Sigmoid colon (tissue), 7 donors: Measurements from ENCODE around the gene SRXN1. TPM values are rescaled to one million over a fixed set of nuclear protein-coding genes. Genes with fewer than 3 reads are reported as not detected.

Experiments
- DNase-seq: peaks from one replicate; pipeline ENCODE4 v3.0.0-alpha.2; 2019
- H3K27ac ChIP-seq, 4 donors: fragments of 200-600 bp; sonication (generic); one replicate each; pipeline ENCODE4 v1.5.1; 2016 to 2019; ENCODE audit warnings: mild to moderate bottlenecking in 1 of 4
- H3K27me3 ChIP-seq, 3 donors: fragments of 200-600 bp; sonication (generic); one replicate each; pipeline ENCODE4 v1.5.1; 2019; ENCODE audit warnings: mild to moderate bottlenecking in 1 of 3
- H3K36me3 ChIP-seq, 4 donors: fragments of 200-600 bp; sonication (generic); one replicate each; pipeline ENCODE4 v1.5.1; 2016 to 2019
- H3K4me1 ChIP-seq, 4 donors: fragments of 200-600 bp; sonication (generic); one replicate each; pipeline ENCODE4 v1.5.1; 2017 to 2019
- H3K4me3 ChIP-seq, 4 donors: fragments of 200-600 bp; sonication (generic); one replicate each; pipeline ENCODE4 v1.5.1; 2017 to 2019; ENCODE audit warnings: mild to moderate bottlenecking in 2 of 4, moderate library complexity in 1 of 4
- H3K9me3 ChIP-seq, 4 donors: fragments of 200-600 bp in 3 of 4; sonication (generic) in 3 of 4; one replicate each; pipeline versions ENCODE4 v1.5.1 to v1.6.1; 2013 to 2019
- CTCF ChIP-seq, 4 experiments: fragments of 450-650 bp in 3 of 4; fragments of 200-600 bp in 1 of 4; IDR thresholded peaks; one replicate each; pipeline ENCODE4 v1.5.1; 2016 to 2019; ENCODE audit warnings: antibody characterized with exemption in 4 of 4, mild to moderate bottlenecking in 3 of 4, moderate library complexity in 2 of 4
- EP300 ChIP-seq, 4 donors: sonication (generic); formaldehyde crosslinking; IDR thresholded peaks; one replicate each; pipeline ENCODE4 v1.6.1; 2017; ENCODE audit warnings: antibody characterized with exemption in 4 of 4
- POLR2A ChIP-seq, 2 donors: fragments of 450-650 bp; IDR thresholded peaks; one replicate each; pipeline ENCODE4 v1.6.1; 2016; ENCODE audit warnings: antibody characterized with exemption in 2 of 2, mild to moderate bottlenecking in 2 of 2, moderate library complexity in 2 of 2
- POLR2AphosphoS5 ChIP-seq, 4 donors: sonication (generic); formaldehyde crosslinking; IDR thresholded peaks; one replicate each; pipeline ENCODE4 v1.6.1; 2017; ENCODE audit warnings: antibody characterized with exemption in 4 of 4
- WGBS, 2 donors: extraction: QIAGEN DNeasy Blood & Tissue Kit; methylation state at CpG; one replicate each; pipeline ENCODE4 v1.1.7; 2013; 5-methylcytosine and 5-hydroxymethylcytosine counted together
- intact Hi-C: fragments of 100-400 bp; cut with DNase I; formaldehyde crosslinking; loops from one replicate; pipeline ENCODE4 v1.15.1; 2023
- polyA plus RNA-seq, 3 donors: library from polyadenylated mRNA; stranded (reverse); fragments of 200-250 nt; gene quantifications; one replicate each; pipeline ENCODE4 v1.2.3, GENCODE V29; 2013
- total RNA-seq, 4 donors: library from RNA; depleted of rRNA; stranded (reverse); fragments of >200 nt; gene quantifications; one replicate each; pipeline ENCODE4 v1.1.0, GENCODE V29; 2016
- donor health status: healthy with polysubstance abuse.
- donor health status: Bipolar disorder and iron deficiency.
- donor health status: healthy.

Gene SRXN1
- total and polyA plus RNA-seq, 7 donors = 16.8 to 35.6 (median 27.5) TPM

- Histone ChIP-seq H3K9me3 (no peaks in the 10 kb centered on the region), H3K27me3 (peaks cover 0 to 23% (median 0%) of the 10 kb centered on the region in 3 donors), H3K4me3 (no peak overlapping the region), H3K4me1 (no peaks in the 10 kb centered on the region), H3K27ac (no peak overlapping the region), H3K36me3 (no peaks in the 10 kb centered on the region)
- TF ChIP-seq EP300 (IDR thresholded peaks at IDR 0.05) (no peak), POLR2A (IDR thresholded peaks at IDR 0.05) (no peak), POLR2AphosphoS5 (IDR thresholded peaks at IDR 0.05) (no peak), CTCF (IDR thresholded peaks at IDR 0.05) (no peak)
- intact Hi-C loops = no loop called here
- WGBS, 2 donors = 64 to 78% methylated on average over 2 of the region's 2 CpGs
- no peak for DNase-seq
Observed at GRCh38 chr20:626579-626978, 26.4 kb downstream of the SRXN1 start.

GRCh38 chr20:625360-625932, 27.6 kb downstream of the SRXN1 start:
- Histone ChIP-seq H3K9me3 (no peaks in the 10 kb centered on the region), H3K27ac (no peak overlapping the region), H3K36me3 (no peaks in the 10 kb centered on the region), H3K27me3 (peaks cover 0 to 29% (median 4%) of the 10 kb centered on the region in 3 donors), H3K4me1 (no peaks in the 10 kb centered on the region), H3K4me3 (no peak overlapping the region)
- DNase-seq = no peak
- 87 to 91% methylated on average over 4 of the region's 4 CpGs for WGBS, 2 donors
- intact Hi-C loops = no loop called here
- TF ChIP-seq POLR2A (IDR thresholded peaks at IDR 0.05) = no peak
- no peak for TF ChIP-seq POLR2AphosphoS5 (IDR thresholded peaks at IDR 0.05)
- TF ChIP-seq CTCF (IDR thresholded peaks at IDR 0.05) = no peak
- no peak for TF ChIP-seq EP300 (IDR thresholded peaks at IDR 0.05)

- Histone ChIP-seq H3K4me1 (no peaks in the 10 kb centered on the region), H3K9me3 (no peaks in the 10 kb centered on the region), H3K36me3 (no peaks in the 10 kb centered on the region), H3K4me3 (no peak overlapping the region), H3K27ac (no peak overlapping the region), H3K27me3 (peaks cover 0 to 30% (median 4%) of the 10 kb centered on the region in 3 donors)
- TF ChIP-seq POLR2A (IDR thresholded peaks at IDR 0.05) (no peak), CTCF (IDR thresholded peaks at IDR 0.05) (no peak)
- intact Hi-C loops = no loop called here
- DNase-seq = no peak
- 56 to 71% methylated on average over 4 of the region's 4 CpGs for WGBS, 2 donors
Observed at GRCh38 chr20:623704-624103, 29.3 kb downstream of the SRXN1 start.

GRCh38 chr20:623021-623420, 30.0 kb downstream of the SRXN1 start:
- Histone ChIP-seq H3K27me3 (peaks cover 0 to 31% (median 4%) of the 10 kb centered on the region in 3 donors), H3K4me1 (no peaks in the 10 kb centered on the region), H3K27ac (no peak overlapping the region), H3K9me3 (peaks cover 0 to 5% (median under 1%) of the 10 kb centered on the region in 4 donors), H3K4me3 (no peak overlapping the region), H3K36me3 (no peaks in the 10 kb centered on the region)
- 14 to 18% methylated on average over 4 of the region's 4 CpGs for WGBS, 2 donors
- intact Hi-C loops = no loop called here
- no peak for TF ChIP-seq POLR2A (IDR thresholded peaks at IDR 0.05)
- TF ChIP-seq CTCF (IDR thresholded peaks at IDR 0.05) = no peak
- TF ChIP-seq POLR2AphosphoS5 (IDR thresholded peaks at IDR 0.05) = no peak
- no peak for TF ChIP-seq EP300 (IDR thresholded peaks at IDR 0.05)
- DNase-seq = no peak

GRCh38 chr20:622161-622560, 30.8 kb downstream of the SRXN1 start:
- Histone ChIP-seq H3K36me3 (no peaks in the 10 kb centered on the region), H3K4me3 (no peak overlapping the region), H3K27me3 (peaks cover 3 to 39% (median 4%) of the 10 kb centered on the region in 3 donors), H3K4me1 (no peaks in the 10 kb centered on the region), H3K27ac (no peak overlapping the region), H3K9me3 (peaks cover 0 to 10% (median 5%) of the 10 kb centered on the region in 4 donors)
- intact Hi-C loops = no loop called here
- no peak for DNase-seq
- WGBS, 2 donors = 59 to 67% methylated on average over 7 of the region's 7 CpGs
- TF ChIP-seq EP300 (IDR thresholded peaks at IDR 0.05) (no peak), POLR2AphosphoS5 (IDR thresholded peaks at IDR 0.05) (no peak), CTCF (IDR thresholded peaks at IDR 0.05) (no peak), POLR2A (IDR thresholded peaks at IDR 0.05) (no peak)
